ENCODE results near the gene PSTPIP2.

GRCh38 chr18:46098616-46098933 is 26.5 kb upstream of the PSTPIP2 start:
- TF ChIP-seq CTCF (IDR thresholded peaks at IDR 0.05; ENCODE audit: insufficient read depth, low read length, poor library complexity, severe bottlenecking), result no peak
- TF ChIP-seq EZH2phosphoT487 (conservative IDR thresholded peaks at IDR 0.05; ENCODE audit: low read length), result no peak

All from SU-DHL-6 (cell line).